GM18502 (cell line): ENCODE results near the gene ANKRD18A.

Experiments
- ATAC-seq: cut with Tn5 transposase; IDR thresholded peaks from one replicate; pipeline ENCODE4 v1.9.1; 2021; ENCODE audit warnings: mild to moderate bottlenecking; ENCODE audit not compliant: unreplicated experiment, poor library complexity

Gene ANKRD18A

DNA sequence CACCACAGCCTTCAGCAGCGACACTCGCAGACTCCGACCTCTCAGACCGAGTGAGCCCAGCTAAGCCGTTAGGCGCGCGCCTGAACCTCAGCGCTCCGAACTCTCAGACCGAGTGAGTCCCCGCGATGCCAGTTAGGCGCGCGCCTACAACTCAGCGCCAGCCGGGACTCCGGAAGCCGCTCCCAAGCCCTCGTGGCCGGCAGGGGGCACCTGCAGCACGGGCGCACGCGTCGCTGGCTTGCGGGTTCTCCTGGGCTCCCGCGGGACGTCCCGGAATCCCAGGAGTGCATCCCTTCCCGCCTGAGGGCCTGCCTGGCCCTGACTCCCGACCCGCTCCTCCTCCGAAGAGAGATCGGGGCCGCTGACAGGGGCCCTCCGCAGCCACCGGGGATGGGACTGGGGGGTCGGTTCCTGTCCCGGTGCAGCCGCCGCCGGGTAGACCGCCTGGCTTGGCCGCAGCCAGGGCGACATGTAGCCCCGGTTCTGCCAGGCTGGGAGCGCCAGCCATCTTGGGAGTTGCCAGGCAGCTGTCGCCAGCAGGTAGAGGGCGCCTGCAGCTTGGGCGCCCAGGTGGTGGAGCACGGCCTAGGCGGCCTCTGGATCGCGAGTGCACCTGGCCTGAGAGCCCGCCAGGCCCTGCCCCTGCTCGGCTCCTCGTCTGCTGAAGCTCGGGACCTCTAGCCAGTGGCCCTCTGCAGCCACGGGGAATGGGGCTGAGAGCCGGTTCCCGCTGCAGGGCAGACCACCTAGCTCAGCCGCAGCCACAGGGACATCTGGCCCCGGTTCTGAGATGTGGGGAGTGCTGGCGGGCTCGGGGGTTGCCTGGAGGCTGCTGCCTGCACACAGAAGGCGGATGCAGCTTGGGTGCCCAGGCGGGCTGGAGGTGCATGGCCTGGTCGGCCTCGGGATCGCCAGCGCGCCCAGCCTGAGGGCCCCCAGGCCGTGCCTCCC, at the start of gene ANKRD18A:
TSS of gene ANKRD18A (minus strand) at position 114 of the 951 bp plus-strand sequence. CDS start 311 bp downstream, outside the sequence.
- ATAC-seq, result peak; percentile 78

DNA sequence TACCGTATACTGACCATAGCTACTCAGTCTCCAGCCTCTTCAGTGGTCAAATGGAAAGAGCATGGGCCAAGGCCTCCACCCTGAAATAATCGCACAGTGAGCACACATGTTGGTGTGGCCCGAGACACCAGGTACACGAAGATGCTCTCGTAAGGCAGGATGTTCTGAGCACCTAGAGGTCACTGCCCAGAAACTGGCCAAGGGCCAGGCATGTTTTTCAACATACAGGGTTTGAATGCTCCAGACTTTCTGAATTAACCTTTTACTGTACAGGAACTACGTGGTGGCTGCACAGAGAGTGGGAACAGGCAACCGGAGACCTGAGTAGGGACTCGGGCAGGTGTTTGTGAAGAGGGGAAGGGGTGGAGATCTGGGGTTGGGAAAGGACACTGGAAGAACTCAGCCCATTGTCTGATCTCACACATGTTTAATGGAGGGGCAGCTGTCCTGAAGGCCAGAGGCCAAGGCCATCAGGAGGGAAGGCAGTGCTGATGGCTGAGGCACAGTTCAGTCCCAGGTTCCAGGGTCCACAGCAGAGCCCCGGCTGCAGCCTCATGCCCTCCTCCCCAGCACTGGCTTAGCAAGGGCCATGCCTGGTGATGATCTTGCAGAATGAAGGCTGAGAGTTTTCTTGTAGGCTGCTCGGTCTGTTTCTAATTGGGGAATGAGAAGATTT, 48.5 kb upstream of the ANKRD18A start:
- no peak for ATAC-seq

DNA sequence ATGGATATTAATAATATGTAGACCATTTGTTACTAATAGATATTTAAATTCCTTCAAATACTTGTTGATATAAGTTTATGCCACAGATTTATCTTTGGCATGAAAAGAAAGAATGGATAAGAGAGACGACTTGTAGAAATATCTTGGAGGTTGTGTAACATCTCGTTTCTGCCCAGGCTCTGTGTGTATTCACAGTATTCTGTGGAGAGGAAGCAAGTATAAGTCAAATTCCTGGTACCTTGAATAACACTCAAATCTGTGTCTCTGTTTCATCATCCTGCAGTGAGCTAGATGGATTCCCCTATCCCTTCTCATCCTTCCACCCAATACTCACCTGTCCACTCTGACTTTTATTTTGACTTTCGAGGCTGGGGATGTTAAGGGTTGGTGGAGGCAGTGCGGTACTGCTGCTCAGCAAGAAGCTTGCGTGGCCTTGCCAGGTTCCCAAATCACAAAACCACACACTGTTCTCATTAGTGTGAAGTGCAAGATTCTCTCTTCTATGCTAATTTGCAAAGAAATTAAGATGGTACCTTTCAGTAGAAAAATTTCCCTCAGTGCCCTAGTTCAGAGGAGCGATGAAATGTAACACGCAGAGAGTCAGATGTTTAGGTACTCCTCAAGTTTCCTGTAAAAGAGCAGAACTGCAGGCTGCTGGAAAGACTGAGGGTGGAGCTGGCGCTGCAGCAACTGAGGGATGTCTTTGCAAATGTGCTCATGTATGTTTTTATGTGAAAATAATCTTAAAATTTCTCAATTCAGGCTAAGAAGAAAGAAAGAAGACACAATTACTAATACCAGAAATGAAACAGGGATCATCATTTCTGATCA, 42.6 kb upstream of the ANKRD18A start:
- ATAC-seq, result no peak

DNA sequence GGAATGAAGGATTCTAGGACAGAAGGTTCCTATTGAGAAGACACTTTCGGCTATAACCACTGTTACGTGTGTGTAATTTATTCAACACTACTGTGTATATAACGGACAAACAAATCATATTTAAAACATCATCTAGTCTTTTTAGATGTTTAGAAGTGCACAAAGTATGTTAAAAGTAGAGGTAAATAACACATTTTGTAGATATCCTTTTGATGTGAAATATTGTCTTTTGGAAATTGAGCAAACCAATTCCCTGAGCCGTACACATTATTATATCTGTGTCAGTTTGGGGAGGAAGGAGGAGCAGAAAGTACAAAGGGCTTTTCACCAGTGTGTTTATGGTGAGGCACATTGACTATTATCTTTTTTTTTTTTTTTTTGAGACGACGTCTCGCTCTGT, 39.1 kb upstream of the ANKRD18A start:
- no peak for ATAC-seq

DNA sequence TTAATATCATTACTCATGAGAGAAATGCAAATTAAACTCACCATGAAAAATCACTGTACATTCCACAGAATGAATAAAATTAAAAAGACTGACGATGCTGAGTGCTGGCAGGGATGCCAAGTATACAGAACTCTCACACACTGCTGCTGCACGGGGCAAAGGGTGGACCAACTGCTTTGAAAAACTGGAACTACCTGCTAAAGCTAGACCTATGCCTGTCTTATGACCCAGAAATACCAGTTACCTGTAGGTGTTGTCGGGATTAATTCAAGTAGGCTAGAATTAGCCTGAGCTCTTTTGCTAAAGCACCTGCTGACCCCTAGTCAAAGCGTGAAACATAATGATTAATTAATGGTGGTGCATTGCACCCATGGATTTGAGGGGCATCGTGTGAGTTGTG, 36.5 kb upstream of the ANKRD18A start:
- no peak for ATAC-seq

DNA sequence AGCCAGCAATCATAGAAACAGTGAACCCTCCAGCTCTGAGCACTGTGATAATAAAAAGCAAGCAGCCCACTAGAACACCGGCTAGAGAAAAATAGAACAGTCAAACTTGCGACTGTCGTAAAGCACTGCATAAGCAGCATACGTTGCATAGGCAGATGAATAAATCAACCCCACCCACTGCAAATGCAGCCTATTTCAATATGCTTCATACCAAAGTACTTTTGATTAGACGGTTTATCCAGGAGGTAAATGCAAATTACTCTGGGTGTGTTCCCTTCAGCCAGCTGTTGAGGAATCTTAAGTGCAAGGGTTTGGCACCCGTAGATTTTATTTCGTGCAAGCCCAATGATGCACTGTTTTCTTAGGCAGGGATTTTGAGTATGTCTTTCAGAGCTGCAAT, 32.1 kb upstream of the ANKRD18A start:
- no peak for ATAC-seq

DNA sequence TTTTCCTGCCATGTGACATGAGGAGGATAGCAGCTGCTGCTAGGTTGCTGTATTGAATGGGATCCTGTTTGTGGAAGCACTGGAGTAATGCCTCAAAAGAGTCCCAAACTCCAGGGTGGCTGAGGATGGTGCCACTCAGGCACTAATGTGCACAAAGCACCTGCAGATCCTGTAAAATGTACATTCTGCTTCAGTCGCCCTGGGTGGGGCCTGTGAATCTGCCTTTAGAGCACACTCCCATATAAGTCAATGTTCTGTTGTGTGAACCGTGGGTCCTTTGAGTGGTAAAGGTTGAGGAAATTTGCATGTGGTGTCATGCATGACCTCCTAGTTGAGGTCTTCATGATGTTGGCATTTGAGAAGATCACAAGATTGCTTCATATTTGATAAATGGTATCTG, 31.6 kb upstream of the ANKRD18A start:
- no peak for ATAC-seq

DNA sequence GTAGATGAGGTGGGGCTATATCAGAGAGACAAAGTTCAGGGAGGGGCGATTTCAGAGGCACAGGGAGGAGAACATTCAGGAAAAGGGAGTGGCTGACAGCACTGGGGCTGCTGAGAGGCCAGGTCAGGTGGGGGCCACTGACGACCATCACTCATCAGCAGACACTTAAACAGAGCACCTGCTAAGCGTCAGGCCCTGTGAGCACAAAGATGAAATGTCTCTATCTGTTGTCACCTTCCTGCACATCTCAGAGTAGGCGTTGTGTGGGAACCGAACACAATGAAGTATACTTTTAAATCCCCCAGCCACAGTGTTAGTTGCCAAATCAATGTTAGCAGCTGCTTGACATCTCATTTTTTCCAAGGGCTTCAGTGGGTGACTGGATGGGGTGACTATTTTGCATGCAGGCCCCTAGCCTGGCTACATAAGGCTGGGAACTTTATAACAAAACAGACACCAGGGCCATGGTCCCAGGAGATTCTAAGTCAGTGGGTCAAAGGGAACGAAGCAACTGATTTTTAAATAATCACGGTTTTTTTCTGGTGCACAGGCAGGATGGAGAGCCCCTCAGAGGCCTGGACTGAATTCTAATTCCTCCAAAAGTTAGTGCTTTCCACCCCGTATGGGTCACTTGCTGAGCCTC, 31.1 kb upstream of the ANKRD18A start:
- no peak for ATAC-seq

DNA sequence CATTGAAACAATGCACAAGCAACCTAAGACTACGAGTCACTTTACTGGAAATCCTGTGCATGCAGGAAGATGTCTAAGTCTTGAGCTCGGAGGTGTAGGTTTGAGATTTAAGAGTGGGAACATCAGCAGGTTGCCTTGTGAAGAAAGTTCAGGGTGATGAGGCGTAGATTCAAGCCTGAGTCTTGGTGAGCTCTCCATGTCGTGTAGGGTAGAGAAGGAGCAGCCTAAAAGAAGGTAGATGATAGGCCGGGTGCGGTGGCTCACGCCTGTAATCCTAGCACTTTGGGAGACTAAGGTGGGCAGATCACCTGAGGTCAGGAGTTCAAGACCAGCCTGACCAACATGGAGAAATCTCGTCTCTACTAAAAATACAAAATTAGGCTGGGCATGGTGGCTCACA, 30.2 kb upstream of the ANKRD18A start:
- ATAC-seq, result no peak

DNA sequence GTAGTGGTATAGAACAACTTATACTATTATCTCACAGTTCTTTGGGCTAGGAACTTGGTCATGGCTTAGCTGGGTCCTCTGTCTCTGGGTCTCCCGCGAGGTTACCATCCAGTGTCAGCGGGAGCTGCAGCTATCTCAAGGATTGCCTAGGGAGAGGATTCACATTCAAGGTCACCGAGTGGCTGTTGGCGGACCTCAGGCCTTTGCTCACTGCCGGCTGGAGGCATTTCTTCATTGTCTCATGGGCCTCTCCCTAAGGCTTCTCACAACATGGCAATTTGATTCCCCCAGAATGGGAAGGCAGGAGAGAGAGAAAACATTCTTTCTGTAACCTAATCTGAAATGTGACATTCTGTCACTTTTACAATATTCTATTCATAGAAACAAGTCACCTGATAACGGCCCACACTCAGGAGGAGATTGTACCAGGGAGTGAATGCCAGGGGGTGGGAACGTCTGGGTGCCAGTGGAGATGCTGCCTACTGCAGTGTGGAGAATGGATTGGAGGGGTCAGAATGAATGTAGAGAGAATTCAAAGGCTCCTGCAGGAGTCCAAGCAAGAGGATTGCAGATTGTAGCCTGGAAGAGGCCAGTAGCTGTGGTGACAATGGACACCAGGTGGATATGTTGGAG, 29.5 kb upstream of the ANKRD18A start:
- ATAC-seq, result no peak

DNA sequence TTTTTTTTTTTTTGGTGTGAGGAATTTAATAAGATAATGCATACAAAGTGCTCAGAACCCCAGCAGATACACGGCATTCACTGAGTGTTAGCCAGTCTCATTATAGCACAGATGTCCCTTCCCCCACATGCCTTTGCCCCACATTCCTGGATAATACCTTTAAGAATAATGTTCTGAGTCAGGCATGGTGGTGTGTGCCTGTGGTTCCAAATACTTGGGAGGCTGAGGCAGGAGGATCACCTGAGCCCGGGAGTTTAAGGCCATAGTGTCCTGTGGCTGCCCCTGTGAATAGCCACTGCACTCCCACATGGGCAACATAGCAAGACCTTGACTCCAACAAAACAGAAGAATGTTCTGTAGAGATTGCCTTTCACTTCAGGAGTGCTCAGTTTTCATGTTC, 24.2 kb upstream of the ANKRD18A start:
- no peak for ATAC-seq

DNA sequence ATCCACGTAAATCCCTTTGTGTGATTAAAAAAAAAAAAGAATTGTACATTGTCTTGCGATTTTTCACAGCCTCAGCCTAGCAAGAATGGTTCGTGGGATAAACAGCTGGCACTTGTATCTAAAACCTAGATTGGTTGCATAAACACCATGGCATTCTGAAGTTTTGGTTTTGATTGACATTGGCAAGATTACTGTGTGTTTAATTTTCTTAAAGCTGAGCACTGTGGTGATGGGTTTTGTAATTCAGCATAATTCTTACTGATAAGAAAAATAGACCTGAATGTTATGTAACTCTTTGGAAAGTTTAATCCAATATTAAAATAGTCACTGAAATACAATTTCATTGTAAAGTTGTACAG, 23.4 kb upstream of the ANKRD18A start:
- no peak for ATAC-seq

DNA sequence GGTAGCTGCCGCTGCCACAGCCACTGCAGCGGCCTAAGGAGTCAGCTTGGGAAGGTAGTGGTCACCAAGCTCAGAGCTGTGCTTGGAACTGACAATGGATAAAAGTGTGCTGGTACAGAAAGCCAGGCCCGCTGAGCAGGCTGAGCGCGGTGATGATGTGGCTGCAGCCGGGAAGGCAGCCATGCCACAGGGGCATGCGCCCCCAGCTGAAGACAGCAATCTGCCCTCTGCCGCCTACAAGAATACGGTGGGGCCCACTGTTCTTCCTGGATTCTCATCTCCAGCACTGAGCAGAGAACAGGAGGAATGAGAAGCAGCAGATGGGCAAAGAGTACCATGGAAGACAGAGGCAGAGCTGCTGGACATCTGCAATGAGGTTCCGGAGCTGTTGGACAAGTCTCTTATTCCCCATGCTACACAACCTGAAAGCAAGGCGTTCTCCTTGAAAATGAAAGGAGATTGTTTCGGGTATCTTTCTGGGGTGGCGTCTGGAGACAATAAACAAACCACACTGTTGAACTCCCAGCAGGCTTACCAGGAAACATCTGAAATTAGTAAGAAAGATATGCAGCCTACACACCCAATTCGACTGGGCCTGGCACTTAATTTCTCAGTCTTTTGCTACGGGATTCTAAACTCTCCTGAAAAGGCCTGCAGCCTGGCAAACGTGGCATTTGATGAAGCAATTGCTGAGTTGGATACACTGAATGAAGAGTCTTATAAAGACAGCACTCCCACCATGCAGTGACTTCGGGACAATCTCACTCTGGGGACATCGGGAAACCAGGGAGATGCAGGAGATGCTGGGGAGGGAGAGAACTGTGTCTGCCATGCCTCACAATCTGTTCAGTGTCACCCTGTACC, 22.8 kb upstream of the ANKRD18A start:
- ATAC-seq, result no peak

DNA sequence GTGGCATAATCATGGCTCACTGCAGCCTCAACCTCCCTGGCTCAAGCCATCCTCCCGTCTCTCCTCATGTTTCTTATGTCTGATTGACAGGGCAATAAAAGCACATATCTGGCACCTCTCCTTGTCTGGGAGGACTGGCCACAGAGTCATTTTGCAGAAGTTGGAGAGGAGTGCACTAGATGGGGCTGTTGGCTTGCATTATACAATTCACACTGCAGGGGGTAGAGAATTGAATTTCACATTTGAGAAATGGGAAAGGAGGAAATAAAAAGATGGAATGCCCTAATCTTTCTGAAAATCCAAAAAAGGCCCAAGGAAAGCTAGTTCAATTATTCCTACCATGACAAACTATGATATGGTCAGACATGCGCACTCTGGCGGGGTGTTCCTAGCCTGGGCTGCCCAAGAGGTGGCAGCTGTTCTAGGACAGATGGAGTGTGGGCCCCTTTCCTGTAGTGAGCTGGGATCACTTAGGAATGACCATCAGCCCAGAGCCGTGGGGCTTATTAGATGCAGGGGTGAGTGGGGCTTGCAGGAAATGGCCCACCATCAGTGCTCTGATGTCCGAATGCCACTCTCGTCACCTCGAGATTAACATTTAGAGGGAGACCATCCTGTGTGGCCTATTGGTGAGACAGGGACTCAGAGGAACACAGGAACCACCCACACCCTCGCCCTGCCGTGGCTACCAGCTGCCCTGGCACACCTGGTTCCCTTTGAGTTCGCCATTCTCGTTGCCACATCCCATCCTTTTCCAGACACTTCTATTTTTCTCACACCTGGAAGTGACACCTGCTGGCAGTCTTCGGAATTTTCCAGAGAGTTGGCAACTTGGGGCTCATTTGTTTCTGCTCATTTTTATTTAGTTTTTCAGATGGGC, 21.8 kb upstream of the ANKRD18A start:
- ATAC-seq, result no peak

DNA sequence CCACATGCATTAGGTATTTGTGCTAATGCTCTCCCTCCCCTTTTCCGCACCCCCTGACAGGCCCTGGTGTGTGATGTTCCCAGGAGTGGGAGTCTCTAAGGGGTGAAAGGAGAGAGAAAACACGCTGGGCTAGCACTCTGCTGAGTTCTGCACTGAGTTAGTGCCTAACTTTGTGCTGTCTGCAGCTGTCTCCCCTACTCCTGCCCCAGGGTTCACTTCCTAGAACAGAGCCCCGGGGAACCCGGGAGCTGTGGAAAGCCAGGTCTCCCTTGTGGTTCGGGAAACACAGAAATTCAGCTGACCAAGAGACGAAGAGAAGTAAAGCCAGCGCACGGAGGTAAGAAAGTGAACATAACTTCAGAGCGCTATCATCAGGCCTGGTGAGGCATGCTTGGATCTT, 20.7 kb upstream of the ANKRD18A start:
- ATAC-seq, result no peak

DNA sequence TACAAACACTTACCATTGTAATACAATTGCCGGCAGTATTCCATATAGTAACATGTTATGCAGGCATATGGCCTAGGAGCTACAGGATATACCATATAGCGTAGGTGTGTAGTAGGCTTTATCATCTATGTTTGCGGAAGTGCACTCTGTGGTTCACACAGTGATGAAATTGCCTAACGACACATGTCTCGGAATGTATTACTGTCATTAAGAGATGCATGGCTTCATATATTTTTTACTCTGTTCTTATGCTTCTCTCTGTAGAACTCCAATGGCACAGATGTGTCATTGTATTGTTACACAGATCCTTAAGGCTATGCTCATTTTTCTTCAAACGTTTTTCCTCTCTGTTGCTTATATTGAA, 19.2 kb upstream of the ANKRD18A start:
- no peak for ATAC-seq

DNA sequence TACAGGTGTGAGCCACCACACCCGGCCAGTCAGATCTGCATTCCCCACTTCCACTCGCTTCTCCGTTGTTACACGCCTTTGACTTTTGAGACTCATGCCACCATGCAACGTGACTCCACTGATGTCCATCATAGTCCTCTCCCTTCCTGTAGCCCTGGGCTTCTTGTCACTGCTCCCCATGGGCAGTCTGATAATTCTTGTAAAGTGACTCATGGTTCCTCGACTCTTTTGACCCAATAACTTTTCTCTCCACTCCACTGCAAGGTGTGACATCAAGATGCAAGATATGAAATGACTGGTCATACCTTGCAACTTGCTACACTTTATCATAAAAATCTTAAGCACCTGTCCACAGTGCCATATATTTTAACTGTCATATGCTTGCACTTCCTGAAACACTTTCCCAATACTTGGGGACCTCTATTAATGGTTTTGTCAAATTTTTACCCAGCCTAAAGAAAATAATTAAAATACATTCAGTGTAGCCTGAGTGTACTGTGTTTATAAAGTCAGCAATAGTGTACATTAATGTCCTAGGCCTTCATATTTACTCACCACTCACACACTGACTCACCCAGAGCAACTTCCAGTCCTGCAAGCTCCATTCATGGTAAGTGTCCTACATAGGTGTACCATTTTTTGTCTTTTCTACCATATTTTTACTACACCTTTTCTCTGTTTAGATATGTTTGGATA, 18.6 kb upstream of the ANKRD18A start:
- ATAC-seq, result no peak

DNA sequence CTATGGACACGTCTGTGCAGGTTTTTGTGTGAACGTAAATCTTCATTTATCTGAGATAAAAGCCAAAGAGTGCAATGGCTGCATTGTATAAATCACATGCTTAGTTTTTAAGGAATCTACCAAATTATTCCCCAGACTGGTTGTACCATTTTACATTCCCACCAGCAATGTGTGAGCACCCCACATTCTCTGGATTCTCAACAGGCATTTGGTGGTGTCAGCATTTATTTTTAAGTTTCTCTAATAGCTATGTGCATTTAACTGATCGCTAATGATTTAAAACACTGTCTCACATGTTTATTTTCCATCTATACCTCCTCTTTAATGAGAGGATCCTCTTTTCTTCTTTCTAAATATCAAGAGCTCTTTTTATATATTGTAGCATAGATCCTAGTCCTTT, 13.9 kb upstream of the ANKRD18A start:
- no peak for ATAC-seq
